Hematopoietic multipotent progenitor cell treated with erythropoietin and hydrocortisone succinate and interleukin-3 and kit ligand, for 4 days (in vitro differentiated cells): Measurements from ENCODE around the gene IFT43.
A peak's percentile ranks its signal among the peaks of the same experiment; 100 is the strongest.

Source experiments
- DNase-seq: peaks from one replicate; pipeline ENCODE4 v3.0.0-alpha.2; 2015

Gene IFT43

DNA sequence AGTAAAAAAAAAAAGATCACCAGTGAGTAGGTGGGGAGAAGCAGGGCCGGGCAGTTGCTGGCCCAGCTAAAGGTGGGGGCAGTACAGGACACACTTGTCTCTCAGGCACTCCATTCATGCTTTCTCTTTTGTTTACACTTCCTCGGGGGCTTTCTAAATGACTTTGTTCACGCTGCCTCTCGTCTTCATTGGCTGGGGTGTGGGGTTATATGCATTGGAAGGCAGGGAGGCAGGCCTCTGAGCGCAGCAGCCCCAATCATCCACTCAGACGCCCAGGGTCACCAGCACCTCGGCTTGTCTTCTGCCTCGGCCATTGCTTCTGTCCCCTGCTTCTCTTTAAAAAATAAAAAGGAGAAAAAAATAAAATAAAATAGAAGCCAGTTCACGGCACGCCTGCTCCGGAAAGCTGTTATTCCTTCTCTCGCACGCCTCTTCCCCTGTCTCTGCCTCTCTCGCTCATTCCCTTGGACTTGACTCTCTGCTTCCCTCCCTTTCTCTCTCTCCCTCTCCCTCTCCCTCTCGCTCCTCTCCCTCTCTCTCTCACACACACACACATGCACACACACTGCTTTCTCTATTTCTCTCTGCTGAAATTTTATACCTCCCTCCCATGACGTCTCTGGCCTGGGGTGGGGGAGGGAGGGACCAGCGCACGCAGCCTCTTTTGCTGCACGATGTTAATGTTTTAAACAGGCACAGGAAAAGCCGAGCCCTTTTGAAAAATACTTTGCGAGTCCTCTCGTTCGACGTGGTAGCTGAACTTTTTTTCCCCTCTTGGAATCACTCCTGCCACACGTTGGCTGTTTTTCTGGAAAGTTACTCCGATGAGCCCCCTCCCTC is 3.9 kb upstream of the IFT43 start, which contains the start of gene TGFB3:
TSS of gene TGFB3 (minus strand) at position 570 of the 840 bp plus-strand sequence. CDS start 1,102 bp downstream, outside the sequence.
- peak; percentile 74 for DNase-seq

GRCh38 chr14:75982266-75983018 is 3.1 kb upstream of the IFT43 start:
- DNase-seq, result peak; percentile 88

DNA sequence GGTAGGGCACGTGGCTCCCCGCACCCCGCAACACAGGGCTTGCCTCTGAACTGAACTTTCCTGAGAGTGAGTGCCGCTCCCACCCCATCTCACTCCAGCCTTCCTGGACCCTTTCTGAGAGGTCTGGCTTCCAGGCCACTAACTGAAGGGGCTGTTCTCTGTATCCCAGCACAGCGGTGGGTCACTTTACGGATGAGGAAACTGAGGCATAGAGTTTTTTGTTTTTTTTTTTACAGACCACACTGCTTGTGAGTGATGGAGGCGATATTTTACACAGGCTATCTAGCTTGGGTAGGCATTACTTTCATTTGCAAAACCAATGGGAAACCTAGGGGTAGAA is 2.6 kb upstream of the IFT43 start:
- no peak for DNase-seq

DNA sequence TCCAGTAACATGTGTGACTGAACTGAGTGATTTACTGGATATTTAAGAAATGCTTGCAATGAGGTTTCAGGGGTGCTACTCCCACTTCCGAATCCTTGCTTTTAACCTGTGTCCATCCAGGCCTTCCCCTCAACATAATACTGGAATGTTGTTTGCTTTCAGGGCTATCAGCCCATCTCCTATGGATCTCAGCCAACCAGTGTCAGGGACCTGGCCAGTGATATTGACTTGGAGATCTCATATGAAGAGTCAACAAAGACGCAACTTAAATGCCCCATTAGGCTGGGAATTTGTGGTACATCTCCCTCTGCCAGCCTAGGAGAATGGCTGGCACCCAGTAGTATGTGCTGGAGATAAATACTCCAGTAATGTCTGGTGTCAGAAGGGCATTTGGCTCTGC is 889 bp upstream of the IFT43 start:
- no peak for DNase-seq

DNA sequence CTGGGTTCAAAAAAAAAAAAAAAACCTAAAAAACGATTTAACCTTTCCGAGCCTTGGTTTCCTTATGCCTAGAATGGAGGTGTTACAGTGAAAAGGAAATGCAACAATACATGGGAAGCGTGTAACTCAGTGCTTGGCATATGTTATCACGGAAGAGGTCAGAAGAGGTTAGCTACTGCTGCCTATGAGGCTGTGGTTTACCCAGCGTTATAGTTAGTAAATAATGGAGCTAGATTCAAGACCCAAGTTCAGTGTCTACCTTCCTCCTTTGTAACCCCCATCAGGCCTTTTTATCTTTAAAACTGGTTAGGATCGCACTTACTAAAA is 839 bp downstream of the IFT43 start:
- DNase-seq, result no peak

DNA sequence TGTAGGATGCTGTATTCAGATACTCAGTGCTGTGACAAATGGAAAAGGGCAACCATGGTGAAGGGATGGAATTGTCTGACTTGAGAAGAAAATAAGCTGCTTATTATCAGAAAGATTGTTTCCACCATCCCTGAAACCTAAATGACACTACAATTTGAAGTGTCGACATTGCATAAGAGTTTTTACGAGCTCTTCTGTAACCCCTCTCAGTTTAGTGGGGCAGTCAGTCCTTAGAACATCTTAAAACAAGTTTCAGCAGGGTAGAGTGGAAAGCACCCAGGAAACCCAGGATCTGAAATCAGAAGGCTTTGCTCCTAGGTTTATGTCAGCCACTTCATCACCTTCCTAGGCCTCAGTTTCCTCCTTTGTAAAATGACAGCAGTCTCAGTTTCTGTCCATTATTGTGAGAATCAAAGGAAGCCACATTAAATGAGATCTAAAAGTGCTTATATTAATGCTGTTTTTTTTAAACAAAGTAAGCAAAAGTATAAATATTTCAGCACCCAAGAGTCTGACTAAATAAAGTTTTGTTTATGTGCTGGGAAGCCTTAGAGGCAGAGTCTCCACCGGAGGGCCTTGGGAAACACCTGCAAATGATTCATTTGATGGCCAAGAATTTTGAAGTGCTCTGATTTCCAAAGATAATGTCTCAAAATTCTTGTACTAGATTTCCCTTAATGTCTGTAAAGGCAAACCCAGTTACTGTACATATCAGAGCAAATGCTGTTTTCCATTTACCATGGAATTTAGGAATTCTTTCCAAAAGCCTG is 1.8 kb downstream of the IFT43 start:
- DNase-seq, result no peak

GRCh38 chr14:75989134-75989533 is 3.6 kb downstream of the IFT43 start:
- no peak for DNase-seq

- DNase-seq, result no peak
These were observed 4.7 kb downstream of the IFT43 start for GRCh38 chr14:75990297-75990696.

GRCh38 chr14:75991753-75992152 is 6.2 kb downstream of the IFT43 start:
- DNase-seq, result no peak

DNA sequence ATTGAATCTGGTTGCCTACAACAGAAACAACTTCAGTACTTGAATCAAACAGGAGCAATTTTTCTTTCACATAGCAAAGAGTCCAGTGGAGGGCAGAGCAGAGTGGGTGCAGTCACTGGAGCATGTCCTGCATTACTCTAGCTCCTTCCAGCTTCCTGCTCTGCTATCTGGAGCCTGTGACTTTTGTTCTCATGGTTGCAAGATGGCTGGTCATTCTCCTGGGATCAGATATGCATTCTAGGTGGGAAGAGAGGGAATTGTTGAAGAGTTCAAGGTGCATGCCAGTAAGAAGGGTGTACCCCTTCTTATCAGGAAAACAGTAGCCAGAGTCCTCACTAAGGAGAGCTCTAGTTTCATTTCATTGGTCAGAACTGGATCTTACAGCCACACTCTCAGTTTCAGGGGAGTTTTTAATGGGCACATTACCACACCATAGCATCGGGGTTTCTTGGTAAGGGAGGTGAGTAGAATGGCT is 8.0 kb downstream of the IFT43 start:
- no peak for DNase-seq

DNA sequence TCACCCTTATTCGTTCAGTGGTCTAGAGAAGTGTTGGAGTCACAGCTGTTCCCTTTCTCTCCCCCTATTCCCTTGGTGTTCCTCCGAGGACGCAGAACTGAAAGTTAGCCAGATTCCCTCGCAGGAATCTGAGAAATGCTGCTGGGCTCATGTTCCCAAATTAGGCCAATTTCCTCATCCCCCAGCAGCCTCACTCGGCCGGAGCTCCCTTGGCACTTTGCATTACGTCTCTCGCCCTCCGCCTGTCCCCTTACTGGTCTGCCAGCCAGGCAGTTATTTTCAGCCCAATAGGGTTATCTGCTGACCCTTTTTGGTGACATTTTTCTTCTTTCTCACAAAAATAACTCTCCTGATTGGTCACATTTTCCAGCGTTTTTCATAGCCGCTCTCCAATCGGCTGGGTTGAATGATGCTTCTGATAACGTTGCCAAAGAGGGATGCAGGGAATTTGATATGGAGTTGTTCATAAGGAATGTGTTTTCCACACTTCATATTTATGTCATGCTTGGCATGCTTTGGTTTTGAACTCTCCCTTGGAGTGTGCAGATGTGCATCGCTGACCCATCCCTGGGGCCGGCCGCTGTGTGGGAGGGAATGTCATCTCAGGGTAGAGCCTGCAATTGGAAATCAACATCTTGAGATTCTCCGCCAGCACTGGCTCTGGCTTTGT is 9.9 kb downstream of the IFT43 start:
- no peak for DNase-seq

DNA sequence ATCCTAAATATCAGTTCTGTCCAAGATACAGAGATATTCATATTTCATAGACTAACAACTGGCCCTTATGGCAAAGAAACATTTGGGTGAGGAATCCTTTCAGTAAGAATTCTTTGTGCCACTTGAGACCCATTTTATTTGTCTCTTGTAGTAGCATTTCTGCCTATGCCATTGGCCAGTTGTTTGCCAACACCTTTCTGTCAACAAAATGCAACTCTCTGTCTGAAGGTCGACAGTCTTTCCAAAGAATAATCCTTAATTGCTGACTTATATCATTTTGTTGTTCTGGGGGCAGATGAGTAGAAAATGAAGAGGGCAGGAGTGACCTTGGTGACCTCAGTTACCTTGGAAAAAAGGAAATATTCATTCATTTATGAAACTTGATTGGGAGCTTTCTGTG is 10.9 kb downstream of the IFT43 start:
- DNase-seq, result no peak

DNA sequence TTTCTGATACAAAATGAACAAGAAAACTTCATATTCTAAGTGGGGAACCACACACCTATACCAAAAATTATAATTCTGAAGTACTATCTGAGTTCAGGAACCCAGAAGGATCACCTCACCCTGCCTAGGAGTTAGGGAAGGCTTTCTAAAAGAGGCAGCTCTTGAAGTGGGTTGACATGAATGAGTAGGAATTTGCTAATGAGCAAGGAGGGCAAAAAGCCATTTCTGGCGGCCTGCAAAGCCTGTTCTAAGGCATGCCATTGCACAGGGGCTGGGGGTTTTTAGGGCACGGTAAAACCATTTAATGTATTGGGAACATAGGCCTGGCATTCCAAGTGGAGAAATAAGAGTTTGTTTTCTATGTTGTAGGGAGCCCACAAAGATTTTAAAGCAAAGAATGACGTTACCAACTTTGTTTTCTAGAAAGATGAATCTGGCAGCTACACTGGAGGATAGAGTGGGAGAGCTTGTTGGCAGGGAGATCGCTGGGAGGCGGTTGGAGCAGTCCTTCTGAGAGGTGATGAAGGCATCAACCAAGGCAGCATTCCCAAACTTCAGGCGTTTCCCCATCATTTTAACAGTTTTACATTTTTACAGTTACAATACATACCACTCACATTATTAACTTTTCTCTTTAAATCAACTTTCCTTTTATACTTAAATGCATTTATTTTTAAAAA is 14.1 kb downstream of the IFT43 start:
- no peak for DNase-seq

GRCh38 chr14:76002383-76002782 is 16.8 kb downstream of the IFT43 start:
- no peak for DNase-seq

DNA sequence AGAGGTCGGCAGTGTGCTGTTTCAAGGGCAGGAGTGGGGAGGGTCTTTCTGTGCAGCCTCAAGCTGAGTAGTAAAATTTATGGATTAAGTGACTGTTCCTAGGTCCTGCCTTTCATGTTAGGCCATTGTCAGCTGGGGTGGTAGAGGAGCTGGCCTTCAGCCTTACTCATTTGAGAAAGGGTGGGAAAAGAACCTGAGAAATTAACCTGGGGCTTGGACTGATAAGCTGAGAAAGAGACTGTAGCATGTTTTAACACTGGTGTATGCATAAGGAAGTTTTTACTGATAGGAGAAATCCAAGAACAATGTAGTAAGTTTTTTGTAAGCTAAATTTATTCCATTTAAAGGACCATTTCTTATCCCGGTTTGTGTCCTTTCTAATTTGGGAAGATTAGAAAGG is 20.7 kb downstream of the IFT43 start:
- DNase-seq, result no peak

DNA sequence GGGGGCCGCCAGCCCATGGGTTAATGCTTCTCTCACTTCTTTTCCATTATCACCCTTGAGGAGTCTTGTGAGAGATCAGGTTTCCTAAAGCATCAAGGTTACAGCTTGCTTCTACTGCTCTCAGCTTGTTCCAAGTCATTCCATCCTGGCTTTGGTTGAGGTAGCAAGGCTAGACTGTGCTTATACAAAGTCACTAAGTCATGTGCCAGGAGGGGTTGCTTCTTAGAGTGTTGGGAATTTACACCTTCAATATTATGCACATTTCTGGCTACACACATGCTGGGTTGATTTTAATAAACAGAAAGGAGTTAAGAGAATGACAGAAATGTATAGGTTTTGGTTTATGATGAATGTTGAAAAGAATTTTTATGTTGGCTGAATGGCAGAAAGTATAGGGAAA is 21.8 kb downstream of the IFT43 start:
- no peak for DNase-seq

DNA sequence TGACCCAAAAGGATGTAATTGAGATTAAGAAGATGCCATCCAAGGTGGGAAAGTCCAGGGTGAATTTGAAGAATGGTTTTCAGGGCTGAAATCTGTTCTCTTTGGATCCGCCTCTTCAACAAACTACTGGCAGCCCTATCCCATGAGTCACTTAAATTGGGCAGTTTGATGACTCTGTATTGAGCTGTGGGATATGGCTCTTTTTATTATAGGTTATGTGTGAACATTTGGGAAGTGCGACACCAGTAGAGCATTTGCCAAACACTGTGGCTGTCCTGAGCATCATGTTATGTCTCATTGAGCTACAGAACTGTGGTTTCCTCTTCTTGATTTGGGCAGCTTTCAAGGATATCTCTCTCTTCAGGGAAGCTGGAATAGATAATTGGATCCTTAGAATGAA is 22.3 kb downstream of the IFT43 start:
- no peak for DNase-seq

DNA sequence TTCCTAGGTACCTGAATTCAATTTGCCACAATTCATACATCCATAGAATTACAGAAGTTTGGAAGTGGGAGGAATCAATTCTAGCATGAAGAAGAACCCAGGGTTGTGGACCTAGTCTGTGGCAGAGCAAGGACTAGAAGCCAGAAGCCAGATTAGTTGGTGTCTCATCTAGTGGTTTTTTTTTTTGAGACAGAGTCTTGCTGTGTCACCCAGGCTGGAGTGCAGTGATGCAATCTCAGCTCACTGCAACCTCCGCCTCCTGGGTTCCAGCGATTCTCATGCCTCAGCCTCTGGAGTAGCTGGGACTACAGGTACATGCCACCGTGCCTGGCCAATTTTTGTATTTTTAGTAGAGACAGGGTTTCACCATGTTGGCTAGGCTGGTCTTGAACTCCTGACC is 24.1 kb downstream of the IFT43 start:
- DNase-seq, result peak; percentile 12

- no peak for DNase-seq
These were observed 26.4 kb downstream of the IFT43 start for GRCh38 chr14:76011930-76012329.

GRCh38 chr14:76012354-76012753 is 26.8 kb downstream of the IFT43 start:
- no peak for DNase-seq

- no peak for DNase-seq
These were observed 29.6 kb downstream of the IFT43 start for GRCh38 chr14:76015191-76015590.

DNA sequence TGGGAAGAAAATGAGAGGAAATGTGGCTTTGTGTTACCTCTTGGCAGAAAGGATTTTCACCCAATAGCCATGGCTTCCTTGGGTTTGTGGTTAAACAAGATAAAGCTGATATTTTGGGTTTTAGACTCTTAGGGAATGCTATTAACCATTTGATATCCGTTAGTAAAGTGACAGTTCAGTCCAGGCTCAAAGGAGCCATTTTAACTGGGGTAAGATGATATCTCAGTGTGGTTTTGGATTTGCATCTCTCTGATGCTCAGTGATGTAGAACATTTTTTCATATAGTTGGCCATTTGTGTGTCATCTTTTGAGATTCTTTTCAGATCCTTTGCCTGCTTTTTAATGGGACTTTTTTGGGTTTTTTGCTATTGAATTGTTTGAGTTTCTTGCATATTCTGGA is 30.1 kb downstream of the IFT43 start:
- DNase-seq, result no peak
